HepG2 (cell line): ENCODE measurements around the gene RAC3. TPM values are rescaled to one million over a fixed set of nuclear protein-coding genes. Genes with fewer than 3 reads are reported as not detected.

ENCODE experiments used
- CEBPG ChIP-seq: IDR thresholded peaks from 2 replicates; pipeline ENCODE4 v1.6.1; 2016
- E2F5 ChIP-seq: sonication (generic); formaldehyde crosslinking; conservative IDR thresholded peaks from 2 replicates; pipeline ENCODE4 v1.4.0; 2020; ENCODE audit warnings: missing genetic modification reagents
- HDAC2 ChIP-seq: sonication (generic); formaldehyde crosslinking; IDR thresholded peaks from 2 replicates; pipeline ENCODE4 v1.4.0; 2020; ENCODE audit warnings: missing genetic modification reagents
- MYPOP ChIP-seq: sonication (generic); formaldehyde crosslinking; IDR thresholded peaks from 2 replicates; pipeline ENCODE4 v1.8.1; 2023; ENCODE audit warnings: mild to moderate bottlenecking, moderate library complexity, missing genetic modification reagents
- RBAK ChIP-seq: sonication (generic); formaldehyde crosslinking; IDR thresholded peaks from 2 replicates; pipeline ENCODE4 v1.5.1; 2020; ENCODE audit warnings: mild to moderate bottlenecking, missing genetic modification reagents
- RNF2 ChIP-seq: fragments of 450-650 bp; conservative IDR thresholded peaks from 2 replicates; pipeline ENCODE4 v1.6.1; 2016; ENCODE audit warnings: low read depth
- SMAD9 ChIP-seq: sonication (generic); formaldehyde crosslinking; IDR thresholded peaks from 2 replicates; pipeline ENCODE4 v1.5.1; 2020; ENCODE audit warnings: mild to moderate bottlenecking, missing genetic modification reagents
- STAG1 ChIP-seq: sonication (generic); formaldehyde crosslinking; IDR thresholded peaks from 2 replicates; pipeline ENCODE4 v1.4.0; 2020; ENCODE audit warnings: missing genetic modification reagents
- SUZ12 ChIP-seq: fragments of 150-350 bp; IDR thresholded peaks from 2 replicates; pipeline ENCODE4 v1.6.1; 2014; ENCODE audit warnings: low read depth, low read length
- ZGPAT ChIP-seq: IDR thresholded peaks from 2 replicates; pipeline ENCODE4 v1.6.1; 2016; ENCODE audit warnings: mild to moderate bottlenecking
- ZHX2 ChIP-seq, 2 experiments: sonication (generic) in 1 of 2; formaldehyde crosslinking in 1 of 2; IDR thresholded peaks; 2 replicates each; pipeline versions ENCODE4 v1.6.1 to v1.9.0; 2014 to 2022; ENCODE audit warnings: antibody characterized with exemption in 1 of 2, borderline replicate concordance in 1 of 2, inconsistent platforms in 1 of 2, low read depth in 1 of 2, missing genetic modification reagents in 1 of 2
- ZMYM3 ChIP-seq: sonication (generic); formaldehyde crosslinking; IDR thresholded peaks from 2 replicates; pipeline ENCODE4 v1.5.1; 2020; ENCODE audit warnings: mild to moderate bottlenecking, missing genetic modification reagents
- ZNF275 ChIP-seq: sonication (generic); formaldehyde crosslinking; IDR thresholded peaks from 2 replicates; pipeline ENCODE4 v1.8.0; 2022; ENCODE audit warnings: missing genetic modification reagents, mild to moderate bottlenecking, inconsistent platforms, borderline replicate concordance
- ZNF343 ChIP-seq: sonication (generic); formaldehyde crosslinking; IDR thresholded peaks from 2 replicates; pipeline ENCODE4 v1.4.0; 2020; ENCODE audit warnings: mild to moderate bottlenecking, missing genetic modification reagents
- ZNF382 ChIP-seq: sonication (generic); formaldehyde crosslinking; IDR thresholded peaks from 2 replicates; pipeline ENCODE4 v1.5.0; 2020; ENCODE audit warnings: missing genetic modification reagents, mild to moderate bottlenecking, borderline replicate concordance
- ZNF552 ChIP-seq: sonication (generic); formaldehyde crosslinking; IDR thresholded peaks from 2 replicates; pipeline ENCODE4 v1.9.0; 2022; ENCODE audit warnings: missing genetic modification reagents, mild to moderate bottlenecking, borderline replicate concordance
- ZNF562 ChIP-seq: sonication (generic); formaldehyde crosslinking; IDR thresholded peaks from 2 replicates; pipeline ENCODE4 v1.8.0; 2022; ENCODE audit warnings: missing genetic modification reagents, borderline replicate concordance
- ZNF577 ChIP-seq: sonication (generic); formaldehyde crosslinking; IDR thresholded peaks from 2 replicates; pipeline ENCODE4 v1.4.0; 2020; ENCODE audit warnings: mild to moderate bottlenecking, low read depth, missing genetic modification reagents, borderline replicate concordance
- ZNF749 ChIP-seq: sonication (generic); formaldehyde crosslinking; IDR thresholded peaks from 2 replicates; pipeline ENCODE4 v1.8.0; 2022; ENCODE audit warnings: mild to moderate bottlenecking, missing genetic modification reagents, moderate library complexity, borderline replicate concordance
- ZNF83 ChIP-seq: sonication (generic); formaldehyde crosslinking; IDR thresholded peaks from 2 replicates; pipeline ENCODE4 v1.4.0; 2020; ENCODE audit warnings: missing genetic modification reagents, mild to moderate bottlenecking, borderline replicate concordance
- polyA plus RNA-seq, 8 experiments: library from polyadenylated mRNA; depleted of rRNA in 3 of 8; stranded (reverse) in 7 of 8; unstranded in 1 of 8; fragments of >200 nt; fragmentation: Illumina TruSeq in 4 of 8; extraction: Trizol in 4 of 8; gene quantifications; 2 replicates each; pipeline versions ENCODE4 v1.2.1 to v1.2.3, GENCODE V29; 2011 to 2016; ENCODE audit warnings: low read depth in 4 of 8, missing spikeins in 1 of 8, mixed read lengths in 1 of 8; ENCODE audit not compliant: insufficient read depth in 1 of 8
- total RNA-seq, 5 experiments: library from RNA; depleted of rRNA; stranded (reverse); fragments of >200 nt; fragmentation: Illumina TruSeq; extraction: Trizol; gene quantifications; 2 replicates each; pipeline ENCODE4 v1.2.3, GENCODE V29; 2016; ENCODE audit warnings: low read depth in 1 of 5

The RAC3 gene
- total and polyA plus RNA-seq, 2 of the 13 experiments (the other 11 are each of a cell fraction or from before 2014, with no cell fraction given): 10.5 to 21.3 TPM

- TF ChIP-seq ZNF275 (no peak), ZNF343 (peak; percentile 16; the same call in 1 of the 2 replicates), ZHX2 (IDR thresholded peaks at IDR 0.05; ENCODE audit: low read depth) (0 out of 2 replicates have a peak, but pooled peaks have one; percentile 12), ZHX2 (CRISPR knock-in tag; IDR thresholded peaks at IDR 0.05; ENCODE audit: borderline replicate concordance) (no peak), ZNF552 (CRISPR knock-in tag) (no peak), E2F5 (CRISPR knock-in tag) (peak; percentile 51; the same call in 1 of the 2 replicates), ZGPAT (CRISPR knock-in tag) (no peak), SMAD9 (CRISPR knock-in tag) (no peak), SUZ12 (peak; percentile 77), HDAC2 (no peak), ZNF749 (no peak), ZNF382 (no peak), CEBPG (CRISPR knock-in tag) (0 out of 2 replicates have a peak, but pooled peaks have one; percentile 5), RBAK (CRISPR knock-in tag) (no peak), ZNF577 (CRISPR knock-in tag) (no peak), ZNF83 (CRISPR knock-in tag) (no peak), ZNF562 (no peak), RNF2 (no peak), STAG1 (CRISPR knock-in tag) (no peak), MYPOP (no peak), ZMYM3 (CRISPR knock-in tag) (no peak)
Measured at GRCh38 chr17:82022981-82023446, 8.5 kb upstream of the RAC3 start, which contains the start of gene LRRC45 (continued).
